GM18873 (cell line): Measurements from ENCODE around the gene FRAT1.
"Not testable (repeated sequence)": the region's sequence is repeated elsewhere in the genome, so short reads cannot be mapped to it uniquely, and the experiment has no call there.

Experiments
- ATAC-seq: cut with Tn5 transposase; IDR thresholded peaks from one replicate; pipeline ENCODE4 v1.9.1; 2021; ENCODE audit warnings: mild to moderate bottlenecking, moderate library complexity, moderate number of reproducible peaks; ENCODE audit not compliant: unreplicated experiment, low FRiP score

The FRAT1 gene

GRCh38 chr10:97333601-97334369, 14.7 kb downstream of the FRAT1 start:
- no peak for ATAC-seq

GRCh38 chr10:97334370-97335175, 15.5 kb downstream of the FRAT1 start, which contains the start of gene FRAT2:
TSS of gene FRAT2 (minus strand) at chr10:97334729. CDS start at chr10:97334572, 157 bp downstream.
- ATAC-seq, result peak; percentile 76

DNA sequence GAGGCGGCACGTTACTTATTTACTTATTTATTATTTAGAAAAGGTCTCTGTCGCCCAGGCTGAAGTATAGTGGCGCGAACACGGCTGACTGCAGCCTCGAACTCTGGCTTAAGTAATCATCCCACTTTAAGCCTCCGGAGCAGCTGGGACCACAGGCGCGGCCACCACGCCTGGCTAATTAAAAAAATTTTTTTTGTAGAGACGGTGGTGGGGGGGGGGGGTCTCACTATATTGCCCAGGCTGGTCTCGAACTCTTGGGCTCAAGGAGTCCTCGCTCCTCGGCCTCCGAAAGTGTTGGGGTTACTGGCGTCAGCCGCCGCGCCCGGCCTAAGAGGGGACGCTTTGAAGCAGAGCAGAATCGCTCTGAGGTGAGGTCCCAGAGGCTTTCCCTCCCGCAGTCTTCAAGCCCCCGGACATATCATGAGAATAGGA, 16.1 kb downstream of the FRAT1 start:
- ATAC-seq, result no peak

DNA sequence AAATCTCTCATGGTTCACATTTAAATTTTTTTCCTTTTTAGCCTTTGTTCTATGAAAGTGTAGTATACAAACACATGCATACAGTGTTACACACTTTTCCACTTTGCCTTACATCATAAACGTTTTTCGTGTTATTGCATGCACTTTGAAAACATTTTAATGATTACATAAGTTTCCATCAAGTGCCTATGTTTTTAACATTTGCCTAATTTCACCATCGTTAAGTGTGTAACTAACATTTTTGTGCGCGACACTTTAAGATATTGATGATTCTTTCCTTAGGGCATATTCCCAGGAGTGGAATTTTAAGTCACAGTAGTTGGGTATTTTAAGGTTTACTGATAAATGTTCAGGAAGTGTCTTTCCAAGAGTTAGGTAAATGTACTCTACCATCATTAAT, 16.9 kb downstream of the FRAT1 start:
- ATAC-seq, result no peak

- ATAC-seq, result no peak
These were observed 17.4 kb downstream of the FRAT1 start for GRCh38 chr10:97336446-97336845.

DNA sequence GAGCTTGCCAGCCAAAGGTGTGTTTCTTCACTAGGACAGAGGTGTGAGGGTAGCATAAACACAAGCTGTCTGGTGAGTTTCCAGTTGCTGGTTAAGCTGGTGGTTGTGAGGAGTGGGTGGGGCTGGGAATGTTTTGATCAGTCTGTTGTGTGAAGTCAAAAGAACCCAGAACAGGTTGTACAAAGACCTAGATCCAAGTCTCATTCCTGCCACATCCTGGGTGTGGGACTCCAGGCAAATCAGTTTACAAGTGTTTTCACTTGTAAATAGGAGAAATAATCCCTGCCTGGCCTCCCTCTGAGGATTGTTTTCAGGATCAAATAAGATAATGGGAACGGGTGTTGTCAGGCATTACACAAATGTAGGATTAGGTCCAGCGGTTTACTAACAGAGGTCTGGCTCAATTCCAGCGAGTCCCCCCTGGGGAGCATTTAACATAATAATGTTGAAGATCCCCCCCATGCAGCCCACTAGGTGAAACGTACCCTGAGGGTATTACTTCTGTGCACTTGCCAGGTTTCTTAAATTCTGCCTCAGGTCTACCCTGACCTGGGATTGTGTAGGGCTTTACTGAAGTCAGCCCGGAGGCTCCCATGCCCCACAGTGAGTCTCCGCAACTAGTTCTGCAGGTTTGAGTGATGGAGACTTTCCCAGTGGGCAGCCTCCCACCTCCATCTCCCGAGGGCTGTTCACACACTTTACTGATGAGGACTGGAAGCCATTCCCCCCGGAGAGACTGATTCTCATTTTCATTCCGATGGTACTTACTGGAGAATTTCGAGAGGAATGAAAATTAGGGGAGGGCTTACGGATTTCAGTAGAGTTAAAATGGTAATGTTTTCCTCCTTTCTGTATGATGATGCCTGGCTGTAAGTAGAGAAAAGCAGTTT, 18.1 kb downstream of the FRAT1 start:
- ATAC-seq, result no peak

DNA sequence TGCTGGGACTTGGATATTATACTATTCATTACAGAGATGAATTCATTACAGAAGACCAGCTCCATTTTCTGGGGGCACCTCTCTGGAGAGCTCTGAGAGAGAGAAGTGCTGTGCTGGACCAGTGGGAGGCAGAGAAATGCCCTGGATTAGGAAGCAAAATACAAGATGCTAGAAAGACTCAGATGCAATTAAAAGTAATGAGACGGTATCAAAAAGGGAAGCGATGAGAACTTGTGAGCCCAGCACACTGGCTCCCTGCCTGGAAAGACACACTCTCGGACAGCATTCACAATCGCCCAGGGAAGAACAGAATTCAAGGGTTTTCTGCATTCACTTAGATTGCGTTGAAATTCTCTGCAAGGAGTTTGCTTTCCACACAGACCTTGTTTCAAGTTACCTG, 19.0 kb downstream of the FRAT1 start:
- no peak for ATAC-seq

- no peak for ATAC-seq
These were observed 22.3 kb downstream of the FRAT1 start for GRCh38 chr10:97341416-97341815.

GRCh38 chr10:97343664-97344063, 24.6 kb downstream of the FRAT1 start:
- not testable (repeated sequence) for ATAC-seq

- ATAC-seq, result no peak
These were observed 28.2 kb downstream of the FRAT1 start for GRCh38 chr10:97347317-97347716.

- ATAC-seq, result no peak
These were observed 30.9 kb downstream of the FRAT1 start for GRCh38 chr10:97349752-97350513.

DNA sequence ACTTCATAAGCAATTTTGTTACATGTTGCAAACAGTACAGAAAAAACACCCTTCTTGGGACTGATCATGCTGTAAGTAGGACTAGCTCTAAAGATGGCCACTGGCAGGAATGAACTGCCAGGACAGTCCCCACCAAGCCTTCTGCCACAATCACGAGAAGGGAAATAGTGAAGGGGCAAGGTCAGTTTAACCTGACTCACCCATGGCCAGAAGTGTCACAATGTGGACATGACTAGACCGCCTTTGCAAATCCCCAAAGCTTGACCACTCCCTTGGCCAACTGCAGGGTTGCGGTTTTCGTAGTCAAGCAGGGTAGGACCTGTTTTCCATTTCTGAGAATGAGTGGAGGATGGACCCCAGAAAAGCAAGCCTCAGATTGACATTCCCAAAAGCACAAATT, 34.9 kb downstream of the FRAT1 start:
- no peak for ATAC-seq

GRCh38 chr10:97355571-97355975, 36.5 kb downstream of the FRAT1 start:
- no peak for ATAC-seq

DNA sequence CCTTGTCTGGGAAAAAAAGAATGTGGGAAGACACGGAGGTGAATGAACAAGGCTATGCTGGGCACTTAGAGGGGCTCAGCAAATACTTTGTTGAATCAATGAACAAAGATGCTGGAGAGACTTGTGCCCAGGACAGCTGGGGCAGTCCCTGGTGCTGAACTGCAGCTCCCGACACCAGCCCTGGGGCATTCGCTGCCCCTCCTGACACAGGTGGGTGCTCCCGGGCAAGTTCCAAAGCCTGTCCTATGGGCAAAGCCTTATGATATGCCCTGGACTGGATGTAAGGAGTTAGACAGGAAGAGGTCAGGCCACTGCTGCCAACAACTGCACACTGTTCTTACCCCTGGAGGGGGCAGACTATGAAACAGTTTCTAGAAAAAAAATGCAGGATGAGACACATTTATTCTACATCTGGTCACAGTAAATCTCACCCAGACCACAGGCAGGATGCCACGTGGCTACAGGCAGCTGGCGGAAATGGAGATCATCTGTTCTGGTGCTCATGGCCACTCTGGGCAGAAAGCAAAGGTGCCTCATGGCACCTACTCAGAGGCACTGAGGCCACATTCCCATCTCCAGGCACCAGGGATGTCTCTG, 37.3 kb downstream of the FRAT1 start:
- no peak for ATAC-seq

DNA sequence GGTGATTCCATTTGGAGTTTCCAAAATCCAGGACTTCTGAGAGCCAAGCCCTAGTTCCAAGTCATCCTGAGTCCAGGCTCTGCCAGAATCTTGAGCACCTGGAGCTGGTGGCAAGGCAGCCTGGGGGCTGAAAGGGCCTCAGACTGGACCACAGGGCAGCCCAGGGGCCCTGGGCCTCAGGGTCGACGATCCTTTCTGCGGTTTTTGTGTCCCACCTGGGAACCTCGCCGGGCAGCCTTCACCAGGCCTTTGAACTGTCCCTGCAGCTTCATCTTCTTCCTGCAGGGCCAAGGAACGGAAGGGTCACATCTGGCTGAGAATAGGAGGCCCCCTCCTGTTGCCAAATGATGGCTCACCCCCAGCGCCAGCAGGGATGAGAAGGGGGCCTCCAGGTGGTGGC, 37.8 kb downstream of the FRAT1 start:
- ATAC-seq, result no peak

- ATAC-seq, result no peak
These were observed 39.3 kb downstream of the FRAT1 start for GRCh38 chr10:97358349-97358748.

- ATAC-seq, result no peak
These were observed 39.7 kb downstream of the FRAT1 start for GRCh38 chr10:97358781-97359180.

- ATAC-seq, result no peak
These were observed 41.9 kb downstream of the FRAT1 start for GRCh38 chr10:97360705-97361536.

DNA sequence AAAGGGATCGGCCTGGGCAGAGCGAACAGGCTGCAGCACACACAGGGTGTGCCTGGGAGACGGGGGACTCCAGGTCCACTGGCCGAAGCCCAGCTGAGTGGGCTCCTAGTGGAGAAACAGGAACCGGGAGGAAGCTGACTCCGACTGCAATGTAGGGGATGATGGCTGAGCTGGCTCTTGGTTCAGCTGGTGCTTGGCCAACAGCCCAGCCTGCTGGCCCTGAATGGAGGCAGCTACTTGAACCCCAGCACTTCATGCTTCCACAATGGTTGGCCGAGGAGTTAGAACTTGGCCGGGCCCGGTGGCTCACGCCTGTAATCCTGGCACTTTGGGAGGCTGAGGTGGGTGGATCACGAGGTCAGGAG, 42.4 kb downstream of the FRAT1 start:
- ATAC-seq, result no peak
